ENCODE measurements around the gene OSBPL3.

DNA sequence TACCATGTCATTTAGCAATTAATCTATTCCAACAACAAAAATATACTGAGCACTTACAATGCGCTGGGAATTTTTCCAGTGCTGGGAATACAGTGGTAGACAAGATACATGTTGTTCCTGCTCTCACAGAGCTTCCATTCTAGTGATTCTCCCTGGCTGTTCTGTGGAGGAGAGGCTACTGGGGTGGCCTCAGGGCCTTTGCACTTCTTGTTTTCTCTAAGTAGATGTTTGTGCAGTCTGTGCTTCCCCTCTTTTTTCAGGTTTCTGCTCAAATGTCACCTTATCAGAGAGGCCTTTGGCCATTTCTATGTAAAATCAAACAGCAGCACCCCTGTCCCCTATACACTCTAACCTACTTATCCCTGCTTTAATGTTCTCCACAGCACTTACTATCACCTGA lies 24.7 kb downstream of the OSBPL3 start:
- TF ChIP-seq, protein P1, sequence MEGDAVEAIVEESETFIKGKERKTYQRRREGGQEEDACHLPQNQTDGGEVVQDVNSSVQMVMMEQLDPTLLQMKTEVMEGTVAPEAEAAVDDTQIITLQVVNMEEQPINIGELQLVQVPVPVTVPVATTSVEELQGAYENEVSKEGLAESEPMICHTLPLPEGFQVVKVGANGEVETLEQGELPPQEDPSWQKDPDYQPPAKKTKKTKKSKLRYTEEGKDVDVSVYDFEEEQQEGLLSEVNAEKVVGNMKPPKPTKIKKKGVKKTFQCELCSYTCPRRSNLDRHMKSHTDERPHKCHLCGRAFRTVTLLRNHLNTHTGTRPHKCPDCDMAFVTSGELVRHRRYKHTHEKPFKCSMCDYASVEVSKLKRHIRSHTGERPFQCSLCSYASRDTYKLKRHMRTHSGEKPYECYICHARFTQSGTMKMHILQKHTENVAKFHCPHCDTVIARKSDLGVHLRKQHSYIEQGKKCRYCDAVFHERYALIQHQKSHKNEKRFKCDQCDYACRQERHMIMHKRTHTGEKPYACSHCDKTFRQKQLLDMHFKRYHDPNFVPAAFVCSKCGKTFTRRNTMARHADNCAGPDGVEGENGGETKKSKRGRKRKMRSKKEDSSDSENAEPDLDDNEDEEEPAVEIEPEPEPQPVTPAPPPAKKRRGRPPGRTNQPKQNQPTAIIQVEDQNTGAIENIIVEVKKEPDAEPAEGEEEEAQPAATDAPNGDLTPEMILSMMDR (IDR thresholded peaks at IDR 0.05): no peak
- TF ChIP-seq POLR2A (IDR thresholded peaks at IDR 0.05) (no peak), POLR2AphosphoS5 (IDR thresholded peaks at IDR 0.05; ENCODE audit: insufficient read depth in 1 of 2, low read depth in 1 of 2) (no peak)
